ENCODE data around the gene DENND1B. TPM values are rescaled to one million over a fixed set of nuclear protein-coding genes. Genes with fewer than 3 reads are reported as not detected.

DENND1B gene
- polyA plus RNA-seq, 4 donors, result 5.0 to 16.1 (median 10.2) TPM

- H3K36me3 ChIP-seq (ENCODE audit: control insufficient read depth in 3 of 3, insufficient read depth in 2 of 3, low read depth in 1 of 3, low read length in 3 of 3), result no peaks in the 10 kb centered on the region
- H3K4me3 ChIP-seq (ENCODE audit: low read depth in 1 of 3, low read length in 3 of 3), result no peak overlapping the region
- WGBS, 3 donors, result 38 to 44% (median 40%) methylated on average over 4 of the region's 4 CpGs
- H3K27me3 ChIP-seq (ENCODE audit: control insufficient read depth in 3 of 3, insufficient read depth in 3 of 3, low read length in 3 of 3), result no peaks in the 10 kb centered on the region
- DNase-seq (no peak), FAIRE-seq (no peak)
- H3K4me1 ChIP-seq (ENCODE audit: control insufficient read depth in 3 of 3, insufficient read depth in 2 of 3, low read depth in 1 of 3, low read length in 2 of 3), result no peaks in the 10 kb centered on the region
- H3K9me3 ChIP-seq (ENCODE audit: control insufficient read depth in 2 of 2, insufficient read depth in 1 of 2, low read depth in 1 of 2, low read length in 1 of 2), result no peaks in the 10 kb centered on the region
- H3K27ac ChIP-seq (ENCODE audit: low read depth in 1 of 3, low read length in 2 of 3), result no peak overlapping the region
Measured at GRCh38 chr1:197481101-197481500, 294.2 kb downstream of the DENND1B start.

GRCh38 chr1:197480446-197480845 is 294.8 kb downstream of the DENND1B start:
- no peaks in the 10 kb centered on the region for H3K36me3 ChIP-seq (ENCODE audit: control insufficient read depth in 3 of 3, insufficient read depth in 2 of 3, low read depth in 1 of 3, low read length in 3 of 3)

GRCh38 chr1:197472141-197472540 is 303.1 kb downstream of the DENND1B start:
- H3K4me3 ChIP-seq (ENCODE audit: low read depth in 1 of 3, low read length in 3 of 3), result no peak overlapping the region
- no peaks in the 10 kb centered on the region for H3K4me1 ChIP-seq (ENCODE audit: control insufficient read depth in 3 of 3, insufficient read depth in 2 of 3, low read depth in 1 of 3, low read length in 2 of 3)
- no peaks in the 10 kb centered on the region for H3K36me3 ChIP-seq (ENCODE audit: control insufficient read depth in 3 of 3, insufficient read depth in 2 of 3, low read depth in 1 of 3, low read length in 3 of 3)
- DNase-seq, result no peak
- H3K27me3 ChIP-seq (ENCODE audit: control insufficient read depth in 3 of 3, insufficient read depth in 3 of 3, low read length in 3 of 3), result peaks cover 0 to 2% (median 2%) of the 10 kb centered on the region in 3 donors
- H3K9me3 ChIP-seq (ENCODE audit: control insufficient read depth in 2 of 2, insufficient read depth in 1 of 2, low read depth in 1 of 2, low read length in 1 of 2), result no peaks in the 10 kb centered on the region
- no peak overlapping the region for H3K27ac ChIP-seq (ENCODE audit: low read depth in 1 of 3, low read length in 2 of 3)
- no peak for FAIRE-seq
- WGBS, 3 donors, result 90 to 97% (median 95%) methylated on average over 3 of the region's 3 CpGs

More at GRCh38 chr1:197480446-197480845, 294.8 kb downstream of the DENND1B start:
- WGBS, 3 donors, result 79 to 86% (median 84%) methylated on average over 6 of the region's 6 CpGs
- no peak for FAIRE-seq
- Histone ChIP-seq H3K4me3 (ENCODE audit: low read depth in 1 of 3, low read length in 3 of 3) (no peak overlapping the region), H3K27ac (ENCODE audit: low read depth in 1 of 3, low read length in 2 of 3) (no peak overlapping the region), H3K4me1 (ENCODE audit: control insufficient read depth in 3 of 3, insufficient read depth in 2 of 3, low read depth in 1 of 3, low read length in 2 of 3) (no peaks in the 10 kb centered on the region), H3K9me3 (ENCODE audit: control insufficient read depth in 2 of 2, insufficient read depth in 1 of 2, low read depth in 1 of 2, low read length in 1 of 2) (no peaks in the 10 kb centered on the region), H3K27me3 (ENCODE audit: control insufficient read depth in 3 of 3, insufficient read depth in 3 of 3, low read length in 3 of 3) (no peaks in the 10 kb centered on the region)
- no peak for DNase-seq

- no peaks in the 10 kb centered on the region for H3K9me3 ChIP-seq (ENCODE audit: control insufficient read depth in 2 of 2, insufficient read depth in 1 of 2, low read depth in 1 of 2, low read length in 1 of 2)
- FAIRE-seq (no peak), DNase-seq (no peak)
- peaks cover 0 to 2% (median 2%) of the 10 kb centered on the region in 3 donors for H3K27me3 ChIP-seq (ENCODE audit: control insufficient read depth in 3 of 3, insufficient read depth in 3 of 3, low read length in 3 of 3)
- no peak overlapping the region for H3K4me3 ChIP-seq (ENCODE audit: low read depth in 1 of 3, low read length in 3 of 3)
- no peak overlapping the region for H3K27ac ChIP-seq (ENCODE audit: low read depth in 1 of 3, low read length in 2 of 3)
- H3K4me1 ChIP-seq (ENCODE audit: control insufficient read depth in 3 of 3, insufficient read depth in 2 of 3, low read depth in 1 of 3, low read length in 2 of 3), result no peaks in the 10 kb centered on the region
- H3K36me3 ChIP-seq (ENCODE audit: control insufficient read depth in 3 of 3, insufficient read depth in 2 of 3, low read depth in 1 of 3, low read length in 3 of 3), result no peaks in the 10 kb centered on the region
- WGBS, 3 donors, result 65 to 79% (median 72%) methylated on average over 9 of the region's 9 CpGs
Measured at GRCh38 chr1:197471248-197471985, 303.9 kb downstream of the DENND1B start.

GRCh38 chr1:197470330-197470729 is 304.9 kb downstream of the DENND1B start:
- no peak overlapping the region for H3K27ac ChIP-seq (ENCODE audit: low read depth in 1 of 3, low read length in 2 of 3)

GRCh38 chr1:197469620-197470210 is 305.6 kb downstream of the DENND1B start:
- WGBS, 3 donors, result 58 to 62% (median 61%) methylated on average over 7 of the region's 7 CpGs
- Histone ChIP-seq H3K27ac (ENCODE audit: low read depth in 1 of 3, low read length in 2 of 3) (no peak overlapping the region), H3K27me3 (ENCODE audit: control insufficient read depth in 3 of 3, insufficient read depth in 3 of 3, low read length in 3 of 3) (peaks cover 0 to 2% (median 2%) of the 10 kb centered on the region in 3 donors), H3K9me3 (ENCODE audit: control insufficient read depth in 2 of 2, insufficient read depth in 1 of 2, low read depth in 1 of 2, low read length in 1 of 2) (no peaks in the 10 kb centered on the region), H3K4me3 (ENCODE audit: low read depth in 1 of 3, low read length in 3 of 3) (no peak overlapping the region), H3K36me3 (ENCODE audit: control insufficient read depth in 3 of 3, insufficient read depth in 2 of 3, low read depth in 1 of 3, low read length in 3 of 3) (no peaks in the 10 kb centered on the region), H3K4me1 (ENCODE audit: control insufficient read depth in 3 of 3, insufficient read depth in 2 of 3, low read depth in 1 of 3, low read length in 2 of 3) (no peaks in the 10 kb centered on the region)
- FAIRE-seq, result no peak
- DNase-seq, result no peak

More at GRCh38 chr1:197470330-197470729, 304.9 kb downstream of the DENND1B start:
- FAIRE-seq (no peak), DNase-seq (no peak)
- Histone ChIP-seq H3K4me1 (ENCODE audit: control insufficient read depth in 3 of 3, insufficient read depth in 2 of 3, low read depth in 1 of 3, low read length in 2 of 3) (no peaks in the 10 kb centered on the region), H3K4me3 (ENCODE audit: low read depth in 1 of 3, low read length in 3 of 3) (no peak overlapping the region), H3K36me3 (ENCODE audit: control insufficient read depth in 3 of 3, insufficient read depth in 2 of 3, low read depth in 1 of 3, low read length in 3 of 3) (no peaks in the 10 kb centered on the region), H3K9me3 (ENCODE audit: control insufficient read depth in 2 of 2, insufficient read depth in 1 of 2, low read depth in 1 of 2, low read length in 1 of 2) (no peaks in the 10 kb centered on the region), H3K27me3 (ENCODE audit: control insufficient read depth in 3 of 3, insufficient read depth in 3 of 3, low read length in 3 of 3) (peaks cover 0 to 2% (median 2%) of the 10 kb centered on the region in 3 donors)
- WGBS, 3 donors, result 81 to 91% (median 85%) methylated on average over 1 of the region's 1 CpG

- no peak for DNase-seq
- Histone ChIP-seq H3K4me1 (ENCODE audit: control insufficient read depth in 3 of 3, insufficient read depth in 2 of 3, low read depth in 1 of 3, low read length in 2 of 3) (no peaks in the 10 kb centered on the region), H3K27me3 (ENCODE audit: control insufficient read depth in 3 of 3, insufficient read depth in 3 of 3, low read length in 3 of 3) (peaks cover 0 to 2% (median 0%) of the 10 kb centered on the region in 3 donors), H3K27ac (ENCODE audit: low read depth in 1 of 3, low read length in 2 of 3) (no peak overlapping the region), H3K36me3 (ENCODE audit: control insufficient read depth in 3 of 3, insufficient read depth in 2 of 3, low read depth in 1 of 3, low read length in 3 of 3) (no peaks in the 10 kb centered on the region), H3K9me3 (ENCODE audit: control insufficient read depth in 2 of 2, insufficient read depth in 1 of 2, low read depth in 1 of 2, low read length in 1 of 2) (no peaks in the 10 kb centered on the region), H3K4me3 (ENCODE audit: low read depth in 1 of 3, low read length in 3 of 3) (no peak overlapping the region)
- WGBS, 3 donors, result 83 to 90% (median 86%) methylated on average over 9 of the region's 9 CpGs
- no peak for FAIRE-seq
Measured at GRCh38 chr1:197468543-197469175, 306.6 kb downstream of the DENND1B start.

GRCh38 chr1:197467881-197468280 is 307.4 kb downstream of the DENND1B start:
- DNase-seq (no peak), FAIRE-seq (no peak)
- Histone ChIP-seq H3K27me3 (ENCODE audit: control insufficient read depth in 3 of 3, insufficient read depth in 3 of 3, low read length in 3 of 3) (peaks cover 0 to 2% (median 0%) of the 10 kb centered on the region in 3 donors), H3K4me3 (ENCODE audit: low read depth in 1 of 3, low read length in 3 of 3) (no peak overlapping the region), H3K4me1 (ENCODE audit: control insufficient read depth in 3 of 3, insufficient read depth in 2 of 3, low read depth in 1 of 3, low read length in 2 of 3) (no peaks in the 10 kb centered on the region), H3K9me3 (ENCODE audit: control insufficient read depth in 2 of 2, insufficient read depth in 1 of 2, low read depth in 1 of 2, low read length in 1 of 2) (no peaks in the 10 kb centered on the region), H3K27ac (ENCODE audit: low read depth in 1 of 3, low read length in 2 of 3) (no peak overlapping the region), H3K36me3 (ENCODE audit: control insufficient read depth in 3 of 3, insufficient read depth in 2 of 3, low read depth in 1 of 3, low read length in 3 of 3) (no peaks in the 10 kb centered on the region)
- 84 to 93% (median 89%) methylated on average over 1 of the region's 1 CpG for WGBS, 3 donors

Data from small intestine (tissue), 7 donors.